Measurements from ENCODE around the gene CFAP410. TPM values are rescaled to one million over a fixed set of nuclear protein-coding genes. Genes with fewer than 3 reads are reported as not detected.

CFAP410 gene
- polyA plus RNA-seq, 1 donor from 2014 or later: 36.5 TPM

GRCh38 chr21:44349416-44349846 lies 10.2 kb upstream of the CFAP410 start:
- no peaks in the 10 kb centered on the region for H3K9me2 ChIP-seq (ENCODE audit: insufficient read depth, low read length)
- no peaks in the 10 kb centered on the region for H3K79me2 ChIP-seq (replicated peaks; ENCODE audit: insufficient read depth, low read length)
- H3K9me3 ChIP-seq (ENCODE audit: low read length): no peaks in the 10 kb centered on the region
- no peaks in the 10 kb centered on the region for H3F3A ChIP-seq (ENCODE audit: insufficient read depth, low read length, poor library complexity, severe bottlenecking)
- H4K20me1 ChIP-seq (ENCODE audit: insufficient read depth): no peaks in the 10 kb centered on the region
- H3K27me3 ChIP-seq (ENCODE audit: insufficient read depth, low read depth, low read length): peaks cover 35% of the 10 kb centered on the region
- H3K4me2 ChIP-seq (ENCODE audit: low read length): no peak overlapping the region
- no peak overlapping the region for H3K9ac ChIP-seq (ENCODE audit: low read length)
- no peak overlapping the region for H3K4me3 ChIP-seq (ENCODE audit: low read length)
- TF ChIP-seq EZH2 (IDR thresholded peaks at IDR 0.05; ENCODE audit: borderline replicate concordance, insufficient read depth, low read length, poor library complexity, severe bottlenecking): no peak
- no peak for TF ChIP-seq EP300 (conservative IDR thresholded peaks at IDR 0.05; ENCODE audit: poor library complexity, severe bottlenecking)
- no peak for TF ChIP-seq SMC3 (conservative IDR thresholded peaks at IDR 0.05; ENCODE audit: poor library complexity)
- TF ChIP-seq TAF1 (IDR thresholded peaks at IDR 0.05; ENCODE audit: low read depth): no peak
- TF ChIP-seq REST (IDR thresholded peaks at IDR 0.05; ENCODE audit: borderline replicate concordance): no peak
- TF ChIP-seq MXI1 (conservative IDR thresholded peaks at IDR 0.05; ENCODE audit: poor library complexity, severe bottlenecking): no peak
- TF ChIP-seq RAD21 (conservative IDR thresholded peaks at IDR 0.05): no peak
- TF ChIP-seq POLR2AphosphoS5 (IDR thresholded peaks at IDR 0.05): no peak
- no peak overlapping the region for H2AFZ ChIP-seq (ENCODE audit: low read depth, low read length)
- no peak overlapping the region for H3K27ac ChIP-seq (ENCODE audit: low read length)
- no peaks in the 10 kb centered on the region for H3K36me3 ChIP-seq (ENCODE audit: insufficient read depth, low read length)

GRCh38 chr21:44348861-44349260 lies 9.7 kb upstream of the CFAP410 start:
- no peak overlapping the region for H3K4me2 ChIP-seq (ENCODE audit: low read length)
- no peak overlapping the region for H2AFZ ChIP-seq (ENCODE audit: low read depth, low read length)
- H3F3A ChIP-seq (ENCODE audit: insufficient read depth, low read length, poor library complexity, severe bottlenecking): no peaks in the 10 kb centered on the region
- H3K27ac ChIP-seq (ENCODE audit: low read length): no peak overlapping the region
- H3K79me2 ChIP-seq (replicated peaks; ENCODE audit: insufficient read depth, low read length): no peaks in the 10 kb centered on the region
- H3K9ac ChIP-seq (ENCODE audit: low read length): no peak overlapping the region
- H3K36me3 ChIP-seq (ENCODE audit: insufficient read depth, low read length): no peaks in the 10 kb centered on the region
- H3K4me3 ChIP-seq (ENCODE audit: low read length): no peak overlapping the region
- no peaks in the 10 kb centered on the region for H4K20me1 ChIP-seq (ENCODE audit: insufficient read depth)
- H3K9me3 ChIP-seq (ENCODE audit: low read length): no peaks in the 10 kb centered on the region
- H3K27me3 ChIP-seq (ENCODE audit: insufficient read depth, low read depth, low read length): peaks cover 35% of the 10 kb centered on the region
- TF ChIP-seq RAD21 (conservative IDR thresholded peaks at IDR 0.05) (no peak), CTCF (IDR thresholded peaks at IDR 0.05; ENCODE audit: poor library complexity, severe bottlenecking) (no peak), TAF1 (IDR thresholded peaks at IDR 0.05; ENCODE audit: low read depth) (no peak), SMC3 (conservative IDR thresholded peaks at IDR 0.05; ENCODE audit: poor library complexity) (no peak), MXI1 (conservative IDR thresholded peaks at IDR 0.05; ENCODE audit: poor library complexity, severe bottlenecking) (no peak), EP300 (conservative IDR thresholded peaks at IDR 0.05; ENCODE audit: poor library complexity, severe bottlenecking) (no peak), REST (IDR thresholded peaks at IDR 0.05; ENCODE audit: borderline replicate concordance) (no peak), EZH2 (IDR thresholded peaks at IDR 0.05; ENCODE audit: borderline replicate concordance, insufficient read depth, low read length, poor library complexity, severe bottlenecking) (no peak), POLR2AphosphoS5 (IDR thresholded peaks at IDR 0.05) (no peak)
- H3K9me2 ChIP-seq (ENCODE audit: insufficient read depth, low read length): no peaks in the 10 kb centered on the region

All from neural cell (in vitro differentiated cells).